ENCODE measurements around the gene RPRD1B.
A peak's percentile ranks its signal among the peaks of the same experiment; 100 is the strongest.

The RPRD1B gene

GRCh38 chr20:38033330-38034107 is at the start of gene RPRD1B, which contains the start of gene TTI1:
RPRD1B (plus strand) TSS chr20:38033746; CDS start chr20:38033948, 202 bp downstream.
TTI1 (minus strand) TSS chr20:38033456; CDS start chr20:38013816, 19,640 bp downstream.
- peak; percentile 79 to 98 (median 90) for DNase-seq
- intact Hi-C loops (cut with DNase I), result no loop called here

GRCh38 chr20:37984018-37984785 is 49.3 kb upstream of the RPRD1B start:
- peak in 2 of 10 donors; percentile 58 to 60 for DNase-seq
- intact Hi-C loops (cut with DNase I), result no loop called here

GRCh38 chr20:37986044-37986858 is 47.3 kb upstream of the RPRD1B start:
- no peak for DNase-seq
- intact Hi-C loops (cut with DNase I), result no loop called here

- intact Hi-C loops (cut with DNase I), result no loop called here
- DNase-seq, result peak in 3 of 10 donors; percentile 33 to 88 (median 76)
These were observed 46.5 kb upstream of the RPRD1B start for GRCh38 chr20:37986873-37987601.

- DNase-seq, result no peak
- intact Hi-C loops (cut with DNase I), result no loop called here
These were observed 45.8 kb upstream of the RPRD1B start for GRCh38 chr20:37987602-37988290.

- DNase-seq, result peak in 1 of 10 donors; percentile 45
- intact Hi-C loops (cut with DNase I), result no loop called here
These were observed 45.1 kb upstream of the RPRD1B start for GRCh38 chr20:37988306-37988954.

GRCh38 chr20:37989601-37990295 is 43.8 kb upstream of the RPRD1B start:
- peak in 1 of 10 donors; percentile 70 for DNase-seq

GRCh38 chr20:37990571-37991151 is 42.9 kb upstream of the RPRD1B start:
- intact Hi-C loops (cut with DNase I), result no loop called here
- peak in 1 of 10 donors; percentile 77 for DNase-seq

More at GRCh38 chr20:37989601-37990295, 43.8 kb upstream of the RPRD1B start:
- intact Hi-C loops (cut with DNase I), result no loop called here

- intact Hi-C loops (cut with DNase I), result no loop called here
- DNase-seq, result no peak
These were observed 42.2 kb upstream of the RPRD1B start for GRCh38 chr20:37991157-37991866.

GRCh38 chr20:37991908-37992307 is 41.6 kb upstream of the RPRD1B start:
- intact Hi-C loops (cut with DNase I), result loop anchor here (2.0 kb wide), 1 partner anchor 427 kb away; no protein-coding TSS in a partner anchor
- DNase-seq, result no peak

GRCh38 chr20:37992802-37993409 is 40.6 kb upstream of the RPRD1B start:
- intact Hi-C loops (cut with DNase I), result loop anchor here (2.0 kb wide), 1 partner anchor 428 kb away; no protein-coding TSS in a partner anchor
- DNase-seq, result no peak

- DNase-seq, result peak in 1 of 10 donors; percentile 69
- intact Hi-C loops (cut with DNase I), result no loop called here
These were observed 39.0 kb upstream of the RPRD1B start for GRCh38 chr20:37994512-37994911.

GRCh38 chr20:37995856-37996605 is 37.5 kb upstream of the RPRD1B start:
- intact Hi-C loops (cut with DNase I), result no loop called here
- DNase-seq, result no peak

GRCh38 chr20:37997516-37997915 is 36.0 kb upstream of the RPRD1B start:
- no peak for DNase-seq
- intact Hi-C loops (cut with DNase I), result no loop called here

- intact Hi-C loops (cut with DNase I), result loop anchor here (2.0 kb wide), 1 partner anchor 223 kb away; no protein-coding TSS in a partner anchor
- DNase-seq, result peak in 7 of 10 donors; percentile 46 to 95 (median 64)
These were observed 33.9 kb upstream of the RPRD1B start for GRCh38 chr20:37999526-38000263.
